HepG2 (cell line): ENCODE results near the gene SPATA13. TPM values are rescaled to one million over a fixed set of nuclear protein-coding genes. Genes with fewer than 3 reads are reported as not detected.

Experiments
- ARID3A ChIP-seq: IDR thresholded peaks from 2 replicates; pipeline ENCODE4 v1.6.1; 2012; ENCODE audit warnings: low read depth, low read length, improper control_type of control experiment
- CHCHD3 ChIP-seq: sonication (generic); formaldehyde crosslinking; IDR thresholded peaks from 2 replicates; pipeline ENCODE4 v1.8.0; 2022; ENCODE audit warnings: mild to moderate bottlenecking, missing genetic modification reagents, moderate library complexity
- E2F5 ChIP-seq: sonication (generic); formaldehyde crosslinking; conservative IDR thresholded peaks from 2 replicates; pipeline ENCODE4 v1.4.0; 2020; ENCODE audit warnings: missing genetic modification reagents
- MYNN ChIP-seq: sonication (generic); formaldehyde crosslinking; IDR thresholded peaks from 2 replicates; pipeline ENCODE4 v1.4.0; 2020; ENCODE audit warnings: mild to moderate bottlenecking, low read depth, missing genetic modification reagents
- PRDM15 ChIP-seq: sonication (generic); formaldehyde crosslinking; IDR thresholded peaks from 2 replicates; pipeline ENCODE4 v1.4.0; 2020; ENCODE audit warnings: missing genetic modification reagents
- TFDP2 ChIP-seq: sonication (generic); formaldehyde crosslinking; IDR thresholded peaks from 2 replicates; pipeline ENCODE4 v1.4.0; 2020; ENCODE audit warnings: missing genetic modification reagents
- ZFP36L1 ChIP-seq: sonication (generic); formaldehyde crosslinking; IDR thresholded peaks from 2 replicates; pipeline ENCODE4 v1.8.0; 2022; ENCODE audit warnings: mild to moderate bottlenecking, missing genetic modification reagents, moderate library complexity
- ZNF101 ChIP-seq: sonication (generic); formaldehyde crosslinking; IDR thresholded peaks from 2 replicates; pipeline ENCODE4 v1.4.0; 2020; ENCODE audit warnings: mild to moderate bottlenecking, low read depth, missing genetic modification reagents, borderline replicate concordance
- ZNF329 ChIP-seq: sonication (generic); formaldehyde crosslinking; IDR thresholded peaks from 2 replicates; pipeline ENCODE4 v1.9.0; 2021; ENCODE audit warnings: low read depth, mild to moderate bottlenecking, missing genetic modification reagents
- ZNF367 ChIP-seq: sonication (generic); formaldehyde crosslinking; IDR thresholded peaks from 2 replicates; pipeline ENCODE4 v1.4.0; 2020; ENCODE audit warnings: missing genetic modification reagents, borderline replicate concordance
- ZNF652 ChIP-seq: IDR thresholded peaks from 2 replicates; pipeline ENCODE4 v1.6.1; 2016; ENCODE audit warnings: low read depth, borderline replicate concordance
- ZNF746 ChIP-seq: sonication (generic); formaldehyde crosslinking; IDR thresholded peaks from 2 replicates; pipeline ENCODE4 v1.8.0; 2022; ENCODE audit warnings: mild to moderate bottlenecking, missing genetic modification reagents
- polyA plus RNA-seq, 8 experiments: library from polyadenylated mRNA; depleted of rRNA in 3 of 8; stranded (reverse) in 7 of 8; unstranded in 1 of 8; fragments of >200 nt; fragmentation: Illumina TruSeq in 4 of 8; extraction: Trizol in 4 of 8; gene quantifications; 2 replicates each; pipeline versions ENCODE4 v1.2.1 to v1.2.3, GENCODE V29; 2011 to 2016; ENCODE audit warnings: low read depth in 4 of 8, missing spikeins in 1 of 8, mixed read lengths in 1 of 8; ENCODE audit not compliant: insufficient read depth in 1 of 8
- total RNA-seq, 5 experiments: library from RNA; depleted of rRNA; stranded (reverse); fragments of >200 nt; fragmentation: Illumina TruSeq; extraction: Trizol; gene quantifications; 2 replicates each; pipeline ENCODE4 v1.2.3, GENCODE V29; 2016; ENCODE audit warnings: low read depth in 1 of 5
- TF ChIP-seq, protein P1 (sequence below): sonication (generic); formaldehyde crosslinking; IDR thresholded peaks from 2 replicates; pipeline ENCODE4 v1.5.0; 2020; ENCODE audit warnings: mild to moderate bottlenecking, missing genetic modification reagents
- TF ChIP-seq, protein P2 (sequence below): sonication (generic); formaldehyde crosslinking; IDR thresholded peaks from 2 replicates; pipeline ENCODE4 v1.4.0; 2020; ENCODE audit warnings: missing genetic modification reagents
- TF ChIP-seq, protein P3 (sequence below): sonication (generic); formaldehyde crosslinking; IDR thresholded peaks from 2 replicates; pipeline ENCODE4 v1.4.0; 2020; ENCODE audit warnings: missing genetic modification reagents

SPATA13 gene
- total and polyA plus RNA-seq, 2 of the 13 experiments (the other 11 are each of a cell fraction or from before 2014, with no cell fraction given) = 11.3 to 14.2 TPM

GRCh38 chr13:24184265-24184841 lies 23.8 kb downstream of the SPATA13 start (continued):
- TF ChIP-seq, protein P1, sequence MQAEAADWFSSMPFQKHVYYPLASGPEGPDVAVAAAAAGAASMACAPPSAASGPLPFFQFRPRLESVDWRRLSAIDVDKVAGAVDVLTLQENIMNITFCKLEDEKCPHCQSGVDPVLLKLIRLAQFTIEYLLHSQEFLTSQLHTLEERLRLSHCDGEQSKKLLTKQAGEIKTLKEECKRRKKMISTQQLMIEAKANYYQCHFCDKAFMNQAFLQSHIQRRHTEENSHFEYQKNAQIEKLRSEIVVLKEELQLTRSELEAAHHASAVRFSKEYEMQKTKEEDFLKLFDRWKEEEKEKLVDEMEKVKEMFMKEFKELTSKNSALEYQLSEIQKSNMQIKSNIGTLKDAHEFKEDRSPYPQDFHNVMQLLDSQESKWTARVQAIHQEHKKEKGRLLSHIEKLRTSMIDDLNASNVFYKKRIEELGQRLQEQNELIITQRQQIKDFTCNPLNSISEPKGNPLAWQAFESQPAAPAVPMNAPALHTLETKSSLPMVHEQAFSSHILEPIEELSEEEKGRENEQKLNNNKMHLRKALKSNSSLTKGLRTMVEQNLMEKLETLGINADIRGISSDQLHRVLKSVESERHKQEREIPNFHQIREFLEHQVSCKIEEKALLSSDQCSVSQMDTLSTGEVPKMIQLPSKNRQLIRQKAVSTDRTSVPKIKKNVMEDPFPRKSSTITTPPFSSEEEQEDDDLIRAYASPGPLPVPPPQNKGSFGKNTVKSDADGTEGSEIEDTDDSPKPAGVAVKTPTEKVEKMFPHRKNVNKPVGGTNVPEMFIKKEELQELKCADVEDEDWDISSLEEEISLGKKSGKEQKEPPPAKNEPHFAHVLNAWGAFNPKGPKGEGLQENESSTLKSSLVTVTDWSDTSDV (CRISPR knock-in tag) = no peak
- TF ChIP-seq ZNF101 (no peak), TFDP2 (no peak), E2F5 (CRISPR knock-in tag) (no peak), ZNF367 (CRISPR knock-in tag) (no peak), CHCHD3 (CRISPR knock-in tag) (no peak), ZNF746 (CRISPR knock-in tag) (no peak), ZFP36L1 (no peak), MYNN (CRISPR knock-in tag) (no peak), PRDM15 (CRISPR knock-in tag) (no peak), ZNF652 (CRISPR knock-in tag) (0 out of 2 replicates have a peak, but pooled peaks have one; percentile 11), ARID3A (peak; percentile 96), ZNF329 (CRISPR knock-in tag) (no peak)
- TF ChIP-seq, protein P2, sequence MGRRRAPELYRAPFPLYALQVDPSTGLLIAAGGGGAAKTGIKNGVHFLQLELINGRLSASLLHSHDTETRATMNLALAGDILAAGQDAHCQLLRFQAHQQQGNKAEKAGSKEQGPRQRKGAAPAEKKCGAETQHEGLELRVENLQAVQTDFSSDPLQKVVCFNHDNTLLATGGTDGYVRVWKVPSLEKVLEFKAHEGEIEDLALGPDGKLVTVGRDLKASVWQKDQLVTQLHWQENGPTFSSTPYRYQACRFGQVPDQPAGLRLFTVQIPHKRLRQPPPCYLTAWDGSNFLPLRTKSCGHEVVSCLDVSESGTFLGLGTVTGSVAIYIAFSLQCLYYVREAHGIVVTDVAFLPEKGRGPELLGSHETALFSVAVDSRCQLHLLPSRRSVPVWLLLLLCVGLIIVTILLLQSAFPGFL (CRISPR knock-in tag) = no peak
- TF ChIP-seq, protein P3, sequence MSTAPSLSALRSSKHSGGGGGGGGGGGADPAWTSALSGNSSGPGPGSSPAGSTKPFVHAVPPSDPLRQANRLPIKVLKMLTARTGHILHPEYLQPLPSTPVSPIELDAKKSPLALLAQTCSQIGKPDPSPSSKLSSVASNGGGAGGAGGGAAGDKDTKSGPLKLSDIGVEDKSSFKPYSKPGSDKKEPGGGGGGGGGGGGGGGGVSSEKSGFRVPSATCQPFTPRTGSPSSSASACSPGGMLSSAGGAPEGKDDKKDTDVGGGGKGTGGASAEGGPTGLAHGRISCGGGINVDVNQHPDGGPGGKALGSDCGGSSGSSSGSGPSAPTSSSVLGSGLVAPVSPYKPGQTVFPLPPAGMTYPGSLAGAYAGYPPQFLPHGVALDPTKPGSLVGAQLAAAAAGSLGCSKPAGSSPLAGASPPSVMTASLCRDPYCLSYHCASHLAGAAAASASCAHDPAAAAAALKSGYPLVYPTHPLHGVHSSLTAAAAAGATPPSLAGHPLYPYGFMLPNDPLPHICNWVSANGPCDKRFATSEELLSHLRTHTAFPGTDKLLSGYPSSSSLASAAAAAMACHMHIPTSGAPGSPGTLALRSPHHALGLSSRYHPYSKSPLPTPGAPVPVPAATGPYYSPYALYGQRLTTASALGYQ (CRISPR knock-in tag) = no peak
